ENCODE data around the gene ZNF540.

GRCh38 chr19:37564624-37565369 is 29.9 kb upstream of the ZNF540 start:
- TF ChIP-seq EZH2 (IDR thresholded peaks at IDR 0.05) = no peak
- no peak for TF ChIP-seq POLR2AphosphoS5 (IDR thresholded peaks at IDR 0.05; ENCODE audit: borderline replicate concordance, low read depth, low read length)
- no peak for TF ChIP-seq FOXP2 (optimal IDR thresholded peaks at IDR 0.05; ENCODE audit: control extremely low read depth, extremely low read length, insufficient read depth)

All from SK-N-MC (cell line).